Stimulated activated CD4-positive, alpha-beta T cell treated with anti-CD3 and anti-CD28 coated beads, Interleukin-15, amount 100 ng/mL, for 48 hours (primary cell): ENCODE measurements around the gene TOR4A.
"Not testable (repeated sequence)": the region's sequence is repeated elsewhere in the genome, so short reads cannot be mapped to it uniquely, and the experiment has no call there.

ENCODE experiments used
- DNase-seq, 2 donors: peaks; one replicate each; pipeline ENCODE4 v3.0.0-alpha.2; 2020; ENCODE audit warnings: low read depth in 2 of 2

TOR4A gene

DNA sequence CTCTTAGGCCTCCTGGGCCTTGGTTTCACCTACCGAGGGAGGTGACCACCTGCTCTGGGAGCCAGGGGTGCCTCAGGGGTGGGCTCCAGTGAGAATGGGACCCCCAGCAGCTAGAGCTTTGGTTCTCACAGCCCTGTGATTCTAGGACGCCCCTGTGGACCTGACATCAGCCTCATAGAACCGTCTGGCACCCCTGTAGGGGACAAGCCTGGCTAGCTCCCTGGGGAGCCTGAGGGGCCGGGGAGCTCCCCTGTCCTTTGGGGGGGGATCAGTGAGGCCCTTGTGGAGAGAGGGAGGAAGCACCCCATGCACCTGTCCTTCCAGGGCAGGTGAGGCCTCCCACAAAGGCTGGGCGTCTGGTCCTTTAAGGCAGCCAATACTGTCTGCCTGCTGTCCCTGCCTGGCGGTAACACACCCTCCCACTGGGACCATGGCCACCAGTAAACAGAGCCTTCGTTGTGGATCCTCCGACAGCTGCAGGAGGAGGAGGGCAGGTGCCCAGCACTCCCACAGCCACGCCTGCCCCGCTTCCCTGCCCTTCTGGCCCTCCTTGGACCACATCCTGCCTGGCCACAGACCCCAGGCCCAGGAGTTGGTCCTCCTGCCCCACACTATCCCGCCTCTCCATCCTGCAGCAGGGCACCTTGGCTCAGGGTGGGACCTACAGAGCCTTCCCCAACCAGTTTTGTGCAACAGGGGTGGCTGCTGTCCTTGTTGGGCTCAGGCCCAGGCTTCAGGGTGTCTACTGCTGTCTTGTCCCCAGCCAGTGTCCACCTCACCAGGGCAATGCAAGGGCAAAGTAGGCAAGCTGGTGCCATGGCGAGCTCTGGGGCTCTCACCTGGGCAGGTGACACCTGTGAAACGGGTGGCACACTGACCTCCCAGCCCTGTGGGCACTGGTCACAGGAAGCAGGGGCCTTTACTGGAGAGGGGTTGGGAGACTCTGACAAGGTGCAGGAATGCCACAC, 39.5 kb upstream of the TOR4A start:
- DNase-seq = no peak

DNA sequence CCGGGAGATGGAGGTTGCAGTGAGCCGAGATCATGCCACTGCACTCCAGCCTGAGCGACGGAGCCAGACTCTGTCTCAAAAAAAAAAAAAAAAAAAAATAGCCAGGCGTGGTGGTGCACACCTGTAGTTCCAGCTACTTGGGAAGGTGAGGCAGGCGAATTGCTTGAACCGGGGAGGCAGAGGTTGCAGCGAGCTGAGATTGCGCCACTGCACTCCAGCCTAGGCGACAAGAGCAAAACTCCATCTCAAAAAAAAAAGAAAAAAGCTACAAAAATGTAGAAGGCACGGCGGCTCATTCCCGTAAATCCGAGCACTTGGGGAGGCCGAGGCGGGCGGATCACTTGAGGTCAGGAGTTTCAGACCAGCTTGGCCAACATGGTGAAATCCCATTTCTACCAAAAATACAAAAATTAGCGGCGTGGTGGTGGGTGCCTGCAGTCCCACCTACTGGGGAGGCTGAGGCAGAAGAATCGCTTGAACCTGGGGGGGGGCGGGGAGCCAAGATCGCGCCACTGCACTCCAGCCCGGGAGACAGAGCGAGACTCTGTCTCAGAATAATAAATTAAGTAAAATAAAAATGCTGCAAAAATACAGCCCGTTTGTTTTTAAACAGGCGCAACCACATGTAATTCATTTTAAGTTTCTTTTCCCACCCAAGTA, 37.9 kb upstream of the TOR4A start:
- DNase-seq = not testable (repeated sequence)

DNA sequence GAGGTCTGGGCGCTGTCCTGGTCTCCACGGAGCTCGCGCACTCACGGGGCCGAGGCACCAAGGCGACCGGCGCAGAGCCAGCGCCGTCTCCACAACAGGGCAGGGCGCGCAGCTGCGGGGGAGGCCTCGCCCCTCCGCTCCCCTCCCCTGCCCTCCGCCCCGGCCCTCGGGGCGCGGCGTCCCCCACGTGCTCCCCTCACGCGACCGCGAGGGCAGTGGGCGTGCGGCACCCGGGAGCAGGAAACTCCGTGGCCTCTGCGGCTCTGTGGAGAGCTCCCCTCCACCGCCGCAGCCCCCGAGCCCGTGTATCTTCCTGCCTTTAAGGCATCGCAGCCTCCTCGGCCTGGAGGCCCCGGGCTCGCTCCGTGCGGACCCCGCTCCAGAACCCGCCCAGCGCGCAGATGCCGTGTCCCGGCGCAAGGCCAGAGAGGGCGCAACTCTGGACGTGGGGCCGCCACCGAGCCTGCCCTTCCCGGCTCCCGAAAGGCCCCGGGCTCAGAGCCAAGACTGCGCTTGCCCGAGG, 37.1 kb upstream of the TOR4A start:
- peak; percentile 50 to 51 for DNase-seq

DNA sequence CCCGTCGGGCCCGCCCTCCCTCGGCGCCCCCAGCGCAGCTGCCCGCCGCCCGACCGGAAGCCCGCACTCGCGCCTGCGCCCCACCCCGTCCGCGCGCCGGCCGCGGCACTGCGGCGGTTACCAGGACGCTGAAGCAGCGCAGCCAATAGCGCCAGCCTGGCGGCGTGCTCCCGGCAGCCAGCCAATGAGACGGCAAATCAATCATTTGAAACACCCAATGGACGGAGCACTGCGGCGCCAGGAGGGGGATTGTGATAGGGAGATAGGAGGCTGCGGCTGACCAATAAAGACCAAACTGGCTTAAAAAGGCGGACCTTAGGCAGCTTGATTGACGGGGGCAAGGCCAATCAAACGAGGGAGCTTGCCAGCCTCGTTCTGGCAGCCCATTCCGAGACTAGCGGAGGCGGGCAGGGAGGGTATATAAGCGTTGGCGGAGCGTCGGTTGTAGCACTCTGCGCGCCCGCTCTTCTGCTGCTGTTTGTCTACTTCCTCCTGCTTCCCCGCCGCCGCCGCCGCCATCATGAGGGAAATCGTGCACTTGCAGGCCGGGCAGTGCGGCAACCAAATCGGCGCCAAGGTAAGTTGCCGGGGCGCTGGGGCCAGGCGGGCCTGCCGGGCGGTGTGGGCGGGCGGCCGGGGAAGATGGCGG, 36.6 kb upstream of the TOR4A start, which contains the start of gene TUBB4B:
Gene TUBB4B (plus strand): TSS at position 447 of the 649 bp plus-strand sequence. CDS start 74 bp downstream, at position 521.
- DNase-seq = peak; percentile 96 to 99

DNA sequence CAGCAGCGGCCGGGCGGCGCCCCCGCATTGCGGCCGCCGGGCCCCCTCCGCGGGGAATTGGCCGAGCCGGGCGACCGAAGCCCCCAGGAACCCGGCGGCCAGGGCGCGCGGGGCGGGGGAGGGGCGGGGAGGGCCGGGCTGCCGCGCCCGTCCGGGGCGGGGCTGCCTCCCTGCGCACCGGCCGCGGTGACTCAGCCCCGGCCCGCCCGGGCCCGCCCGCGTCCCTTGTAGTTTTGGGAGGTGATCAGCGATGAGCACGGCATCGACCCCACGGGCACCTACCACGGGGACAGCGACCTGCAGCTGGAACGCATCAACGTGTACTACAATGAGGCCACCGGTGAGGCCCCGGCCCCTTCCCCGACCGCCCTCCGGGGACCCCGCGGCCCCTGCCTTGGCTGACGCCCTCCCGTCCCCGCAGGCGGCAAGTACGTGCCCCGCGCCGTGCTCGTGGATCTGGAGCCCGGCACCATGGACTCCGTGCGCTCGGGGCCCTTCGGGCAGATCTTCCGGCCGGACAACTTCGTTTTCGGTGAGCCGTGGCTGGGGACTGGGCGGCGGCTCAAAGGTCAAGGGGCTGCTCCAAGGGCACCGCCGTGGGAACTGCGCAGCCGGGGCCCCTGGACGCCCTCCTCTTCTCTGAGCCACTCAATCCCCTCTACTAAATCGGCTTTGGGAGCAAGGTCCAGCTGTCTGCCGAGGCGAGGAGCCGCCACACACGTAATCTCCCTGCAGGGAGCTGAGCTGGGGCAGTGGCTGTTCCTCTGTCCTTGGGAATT, 35.8 kb upstream of the TOR4A start:
- peak; percentile 43 to 56 for DNase-seq

DNA sequence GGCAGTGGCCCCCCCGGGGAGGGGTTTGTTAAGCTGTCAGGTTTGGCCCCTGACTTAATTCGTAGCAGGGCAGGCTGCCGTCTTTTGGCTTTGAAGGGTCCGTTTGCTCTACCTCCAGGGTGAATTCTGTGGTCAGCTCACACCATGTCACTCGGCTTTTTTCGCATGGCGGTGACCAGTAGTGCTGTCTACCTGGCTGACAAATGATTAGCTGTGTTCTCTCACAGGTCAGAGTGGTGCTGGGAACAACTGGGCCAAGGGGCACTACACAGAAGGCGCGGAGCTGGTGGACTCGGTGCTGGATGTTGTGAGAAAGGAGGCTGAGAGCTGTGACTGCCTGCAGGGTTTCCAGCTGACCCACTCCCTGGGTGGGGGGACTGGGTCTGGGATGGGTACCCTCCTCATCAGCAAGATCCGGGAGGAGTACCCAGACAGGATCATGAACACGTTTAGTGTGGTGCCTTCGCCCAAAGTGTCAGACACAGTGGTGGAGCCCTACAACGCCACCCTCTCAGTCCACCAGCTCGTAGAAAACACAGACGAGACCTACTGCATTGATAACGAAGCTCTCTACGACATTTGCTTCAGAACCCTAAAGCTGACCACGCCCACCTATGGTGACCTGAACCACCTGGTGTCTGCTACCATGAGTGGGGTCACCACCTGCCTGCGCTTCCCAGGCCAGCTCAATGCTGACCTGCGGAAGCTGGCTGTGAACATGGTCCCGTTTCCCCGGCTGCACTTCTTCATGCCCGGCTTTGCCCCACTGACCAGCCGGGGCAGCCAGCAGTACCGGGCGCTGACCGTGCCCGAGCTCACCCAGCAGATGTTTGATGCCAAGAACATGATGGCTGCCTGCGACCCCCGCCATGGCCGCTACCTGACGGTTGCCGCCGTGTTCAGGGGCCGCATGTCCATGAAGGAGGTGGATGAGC, 35.0 kb upstream of the TOR4A start:
- no peak for DNase-seq

DNA sequence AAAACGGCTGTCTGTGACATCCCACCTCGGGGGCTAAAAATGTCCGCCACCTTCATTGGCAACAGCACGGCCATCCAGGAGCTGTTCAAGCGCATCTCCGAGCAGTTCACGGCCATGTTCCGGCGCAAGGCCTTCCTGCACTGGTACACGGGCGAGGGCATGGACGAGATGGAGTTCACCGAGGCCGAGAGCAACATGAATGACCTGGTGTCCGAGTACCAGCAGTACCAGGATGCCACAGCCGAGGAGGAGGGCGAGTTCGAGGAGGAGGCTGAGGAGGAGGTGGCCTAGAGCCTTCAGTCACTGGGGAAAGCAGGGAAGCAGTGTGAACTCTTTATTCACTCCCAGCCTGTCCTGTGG, 34.3 kb upstream of the TOR4A start:
- not testable (repeated sequence) for DNase-seq

DNA sequence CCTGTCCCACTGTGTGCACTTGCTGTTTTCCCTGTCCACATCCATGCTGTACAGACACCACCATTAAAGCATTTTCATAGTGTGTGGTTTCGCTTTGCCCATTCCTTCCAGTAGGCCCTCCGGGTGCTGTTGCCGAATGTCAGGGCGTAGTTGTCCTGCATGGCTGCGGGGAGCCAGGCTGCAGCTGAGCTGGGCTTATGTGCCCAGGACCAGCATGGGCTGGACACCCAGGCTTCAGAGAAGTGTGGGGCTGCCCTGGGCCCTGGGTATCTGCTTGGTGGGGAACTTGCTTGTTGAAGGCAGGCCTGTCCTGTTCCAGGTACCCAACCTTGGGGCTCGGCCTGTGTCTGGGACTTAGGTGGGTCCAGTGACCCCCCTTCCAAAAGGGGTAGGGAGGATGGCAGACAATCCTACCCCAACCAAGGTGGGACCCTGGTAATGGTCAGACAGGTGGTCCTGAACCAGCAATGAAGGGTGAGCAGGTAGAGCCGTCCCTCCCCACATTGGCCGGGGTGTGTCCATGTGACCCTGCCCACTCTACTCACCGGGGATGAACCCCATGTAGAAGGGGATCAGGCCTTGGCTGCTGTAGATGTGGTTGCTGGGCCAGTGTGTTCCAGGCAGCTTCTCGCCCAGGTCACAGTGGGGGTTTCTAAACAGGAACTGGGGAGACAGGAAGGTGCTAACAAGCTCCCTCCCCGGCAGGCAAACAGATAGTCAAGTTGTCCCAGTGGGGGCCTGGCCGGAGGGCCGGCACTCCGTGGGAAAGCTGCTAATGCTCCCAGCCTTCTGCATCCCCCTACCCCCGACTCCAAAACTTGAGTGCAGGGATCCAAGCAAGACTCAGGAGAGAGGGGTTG, 33.7 kb upstream of the TOR4A start:
- DNase-seq = no peak

DNA sequence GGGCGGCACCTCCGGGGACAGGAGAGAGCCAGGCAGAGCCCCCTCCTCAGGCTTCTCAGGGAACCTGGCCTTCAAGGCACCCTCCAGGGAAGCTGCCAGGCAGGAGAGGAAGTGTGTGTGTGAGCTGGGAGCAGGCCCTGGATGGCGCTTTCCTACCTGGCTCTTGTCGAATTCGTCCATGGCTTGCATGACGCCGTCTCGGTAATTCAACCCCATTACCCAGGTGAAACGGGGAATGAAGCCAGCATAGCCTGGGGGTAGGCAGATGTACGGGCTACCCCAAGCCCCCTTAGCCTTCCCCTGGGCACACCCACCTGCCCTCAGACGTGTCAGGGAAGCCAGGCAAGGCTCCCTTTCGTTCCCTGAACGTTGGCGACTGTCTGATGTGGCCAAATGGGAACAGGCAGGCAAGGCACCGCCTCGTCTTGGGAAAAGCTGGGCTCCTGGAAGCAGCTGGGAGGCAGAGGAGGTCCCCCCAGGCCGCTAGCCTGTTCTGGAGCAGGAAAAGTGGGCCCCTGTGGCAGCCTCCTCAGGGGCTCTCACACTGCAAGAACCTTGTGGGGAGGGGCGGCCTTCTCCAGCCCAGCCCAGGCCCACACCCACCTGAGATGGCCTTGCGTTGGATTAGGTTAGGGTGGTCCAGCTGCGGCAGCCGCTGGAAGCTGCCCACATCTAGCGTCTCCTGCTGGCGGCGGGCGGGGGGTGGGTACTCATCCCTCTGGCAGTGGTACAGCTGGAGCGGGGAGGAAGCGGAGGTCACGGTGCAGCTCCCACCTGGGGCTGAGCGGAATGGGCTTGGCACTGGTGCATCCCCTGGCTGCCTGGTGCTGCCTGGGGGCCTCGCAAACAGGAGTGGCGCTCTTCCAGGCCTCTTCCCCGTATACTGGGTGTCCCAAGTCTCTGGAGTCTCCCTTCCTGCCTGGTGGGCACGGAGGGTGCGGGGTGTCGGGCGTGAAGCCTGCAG, 32.8 kb upstream of the TOR4A start:
- DNase-seq = no peak

DNA sequence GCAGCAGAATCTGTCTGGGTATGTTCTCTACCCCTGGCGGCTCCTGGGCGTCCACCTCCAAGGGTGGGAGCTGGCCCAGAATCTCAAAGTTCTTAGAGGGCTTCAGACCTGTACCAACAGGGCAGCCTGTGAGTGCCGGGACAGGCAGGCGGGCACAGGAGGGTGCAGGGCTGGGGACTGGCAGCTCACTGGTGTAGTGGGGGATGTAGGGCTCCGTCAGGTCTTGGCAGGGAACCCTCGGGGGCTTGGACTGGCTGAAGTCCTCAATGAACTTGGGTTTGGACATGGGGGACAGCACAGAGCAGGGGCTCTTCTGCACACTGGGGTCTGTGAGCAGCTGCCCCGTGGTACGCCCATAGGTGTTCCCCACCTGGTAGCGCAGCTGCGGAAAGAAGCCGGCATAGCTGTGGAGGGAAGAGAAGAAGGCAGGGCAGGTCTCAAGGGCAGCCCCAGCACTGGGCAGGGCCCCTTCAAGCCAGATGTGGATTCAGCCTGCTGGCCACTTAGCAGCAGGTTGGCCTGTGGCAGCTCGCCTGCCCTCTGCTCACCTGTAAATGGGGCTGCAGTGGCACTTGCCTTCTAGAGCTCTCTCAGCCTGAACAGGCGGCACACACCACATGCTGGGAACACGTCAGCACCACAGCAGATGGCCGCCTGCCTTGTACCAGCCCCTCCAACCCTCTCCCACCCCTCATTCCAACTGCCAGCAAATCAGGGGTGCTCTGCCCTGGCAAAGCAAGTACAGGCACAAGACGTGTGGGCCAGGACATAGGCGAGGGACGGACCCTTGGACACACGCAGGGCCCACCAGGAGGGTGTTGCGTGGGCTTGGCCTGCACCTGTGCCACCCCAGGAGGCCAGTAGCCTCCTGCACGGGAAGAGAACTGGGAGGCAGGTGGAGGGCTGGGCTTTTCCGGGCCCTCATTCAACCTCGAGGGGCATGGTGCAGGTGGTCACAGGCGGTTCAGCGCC, 31.8 kb upstream of the TOR4A start:
- DNase-seq = no peak

DNA sequence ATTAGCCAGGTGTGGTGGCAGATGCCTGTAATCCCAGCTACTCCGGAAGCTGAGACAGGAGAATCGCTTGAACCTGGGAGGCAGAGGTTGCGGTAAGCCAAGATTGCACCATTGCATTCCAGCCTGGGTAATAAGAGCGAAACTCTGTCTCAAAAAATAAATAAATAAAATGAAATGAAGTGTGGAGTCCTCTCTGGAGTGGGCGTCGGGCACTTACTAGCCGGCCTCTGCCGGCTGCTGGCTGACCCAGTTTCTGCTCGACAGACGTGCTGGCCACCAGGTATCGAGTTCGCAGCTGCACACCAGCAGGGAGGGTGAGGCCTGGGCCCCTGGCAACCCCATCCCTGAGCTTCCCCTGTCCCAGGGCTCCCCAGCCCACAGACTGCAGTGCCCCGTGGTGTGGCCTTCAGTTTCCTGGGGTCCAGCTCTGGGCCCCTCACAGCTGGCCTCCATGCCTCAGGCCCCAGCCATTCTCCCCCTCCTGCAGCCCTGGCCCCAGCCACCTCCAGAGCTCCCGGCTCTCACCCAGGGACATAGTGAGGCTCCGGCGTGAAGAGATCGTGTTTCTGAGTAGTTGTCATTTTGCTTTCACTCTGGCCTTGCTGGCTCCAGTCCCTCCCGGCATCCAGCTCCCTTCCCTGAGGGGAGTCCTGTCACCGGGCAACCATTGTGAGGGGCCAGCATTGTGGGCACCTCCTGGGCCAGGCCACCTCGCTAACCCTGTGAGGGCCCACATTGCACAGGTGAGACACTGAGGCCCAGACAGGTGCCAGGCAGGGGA, 30.2 kb upstream of the TOR4A start:
- no peak for DNase-seq

DNA sequence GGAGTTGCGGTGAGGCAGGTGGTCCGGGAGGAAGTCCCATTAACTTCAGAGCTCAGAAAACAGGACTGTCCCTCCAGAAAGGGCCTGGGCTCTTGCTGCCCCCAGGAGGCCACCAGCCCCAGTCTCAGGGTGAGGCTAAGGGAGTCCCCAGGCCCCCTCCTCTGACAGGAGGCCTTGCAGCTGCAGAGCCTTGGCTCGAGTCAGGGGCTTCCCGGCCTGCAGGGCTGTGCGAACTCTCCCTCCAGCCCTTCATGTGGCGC, 29.7 kb upstream of the TOR4A start:
- DNase-seq = no peak

DNA sequence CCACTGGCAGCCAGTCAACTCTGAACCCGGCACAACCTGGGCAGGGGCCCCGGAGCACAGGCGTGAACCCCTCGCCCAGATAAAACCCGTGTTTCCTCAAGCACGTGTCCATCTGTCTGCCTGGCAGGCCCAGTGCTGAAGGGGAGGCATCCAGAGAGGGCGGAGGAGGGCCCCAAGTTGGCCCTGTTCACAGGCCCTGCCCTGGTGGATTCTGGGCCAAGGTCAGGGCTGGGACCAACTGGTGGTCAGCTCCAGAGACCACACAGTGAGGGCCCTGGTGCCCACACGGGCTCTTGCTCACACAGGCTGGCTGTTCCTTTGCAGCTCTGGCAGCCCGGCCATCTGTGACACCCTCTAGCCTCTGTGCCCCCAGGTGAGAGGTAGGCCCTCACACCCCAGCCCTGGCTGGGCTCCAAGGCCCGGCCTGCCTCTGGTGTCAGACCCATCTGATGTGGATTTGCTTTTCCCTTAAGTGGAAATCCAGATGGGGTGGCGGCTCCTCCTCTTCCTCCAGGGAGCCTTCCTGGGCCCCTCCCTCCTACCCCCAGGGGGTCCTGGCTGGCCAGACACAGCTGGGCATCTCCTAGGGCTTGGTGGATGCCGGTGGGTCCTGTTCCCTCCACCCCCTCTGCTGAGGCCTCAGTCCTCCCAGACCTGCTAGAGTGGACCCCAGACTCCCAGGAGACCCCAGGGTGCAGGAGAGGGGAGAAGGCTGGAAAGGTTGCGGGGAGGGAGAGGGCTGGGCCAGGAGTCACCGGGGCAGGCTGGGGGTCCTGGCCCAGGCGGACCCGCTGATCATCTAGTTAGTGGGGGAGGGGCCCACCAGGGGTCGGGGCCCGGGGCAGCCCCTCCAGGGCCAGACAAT, 27.0 kb upstream of the TOR4A start:
- no peak for DNase-seq

DNA sequence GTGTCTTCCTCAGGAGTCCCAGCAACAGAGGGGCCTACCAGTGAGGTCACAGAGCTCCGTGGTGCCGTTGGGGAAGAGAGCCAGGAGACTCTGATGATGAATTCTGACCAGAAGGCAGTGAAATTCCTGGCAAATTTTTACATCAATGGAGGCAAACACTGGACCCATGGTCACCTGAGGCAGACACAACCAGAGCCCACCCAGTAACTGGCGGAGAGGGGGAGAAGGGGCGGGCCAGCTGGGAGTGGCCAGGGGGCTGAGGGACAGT, 26.4 kb upstream of the TOR4A start, which contains the start of gene STPG3:
Gene STPG3 (plus strand): TSS at position 93 of the 268 bp plus-strand sequence. CDS start 1 bp downstream, at position 94.
- no peak for DNase-seq

DNA sequence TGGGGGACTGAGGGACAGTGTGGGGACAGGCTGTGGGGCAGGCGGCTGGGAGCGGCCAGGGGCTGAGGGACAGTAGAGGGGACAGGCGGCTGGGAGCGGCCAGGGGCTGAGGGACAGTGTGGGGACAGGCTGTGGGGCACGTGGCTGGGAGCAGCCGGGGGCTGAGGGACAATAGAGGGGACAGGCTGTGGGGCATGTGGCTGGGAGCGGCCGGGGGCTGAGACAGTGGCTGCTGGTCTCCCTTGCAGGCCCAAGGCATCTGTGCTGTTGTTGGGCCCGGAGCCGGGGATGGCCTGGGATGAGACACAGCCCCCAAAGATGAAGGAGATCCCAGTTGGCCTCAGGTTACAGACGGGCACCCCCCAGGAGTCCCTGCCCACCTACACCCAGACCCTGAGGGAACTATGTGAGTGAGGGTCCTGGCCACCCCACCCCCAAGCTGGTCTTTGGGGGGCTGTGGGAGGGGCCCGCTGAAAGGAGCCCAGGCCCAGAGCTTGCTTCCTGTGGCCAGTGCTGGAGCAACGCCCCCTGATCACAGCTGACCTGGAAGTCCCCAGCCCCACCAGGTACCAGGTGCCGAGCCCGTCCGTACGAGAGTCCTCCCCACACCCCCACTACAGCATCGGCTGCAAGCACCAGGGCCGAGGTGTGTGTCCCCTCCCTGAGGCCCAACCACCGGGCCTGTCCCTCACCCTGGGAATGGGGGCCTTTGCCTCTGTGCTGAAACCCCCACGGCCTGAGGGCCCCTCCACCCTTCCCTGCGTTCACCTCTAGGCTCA, 25.8 kb upstream of the TOR4A start:
- DNase-seq = no peak
